Choroid plexus epithelial cell (primary cell): Measurements from ENCODE around the gene AXL.

Experiments used
- DNase-seq: peaks from one replicate; pipeline ENCODE4 v3.0.0-alpha.2; 2010; ENCODE audit warnings: low read depth
- H3K4me3 ChIP-seq: 2 replicates; pipeline ENCODE4 v1.5.1; 2011; ENCODE audit warnings: low read depth, mild to moderate bottlenecking, control low read depth, low read length, moderate library complexity
- TF ChIP-seq, protein P1 (sequence below): conservative IDR thresholded peaks from 2 replicates; pipeline ENCODE4 v1.5.1; 2011; ENCODE audit warnings: low read depth, mild to moderate bottlenecking, control low read depth, inconsistent platforms, low read length, moderate library complexity

The AXL gene

DNA sequence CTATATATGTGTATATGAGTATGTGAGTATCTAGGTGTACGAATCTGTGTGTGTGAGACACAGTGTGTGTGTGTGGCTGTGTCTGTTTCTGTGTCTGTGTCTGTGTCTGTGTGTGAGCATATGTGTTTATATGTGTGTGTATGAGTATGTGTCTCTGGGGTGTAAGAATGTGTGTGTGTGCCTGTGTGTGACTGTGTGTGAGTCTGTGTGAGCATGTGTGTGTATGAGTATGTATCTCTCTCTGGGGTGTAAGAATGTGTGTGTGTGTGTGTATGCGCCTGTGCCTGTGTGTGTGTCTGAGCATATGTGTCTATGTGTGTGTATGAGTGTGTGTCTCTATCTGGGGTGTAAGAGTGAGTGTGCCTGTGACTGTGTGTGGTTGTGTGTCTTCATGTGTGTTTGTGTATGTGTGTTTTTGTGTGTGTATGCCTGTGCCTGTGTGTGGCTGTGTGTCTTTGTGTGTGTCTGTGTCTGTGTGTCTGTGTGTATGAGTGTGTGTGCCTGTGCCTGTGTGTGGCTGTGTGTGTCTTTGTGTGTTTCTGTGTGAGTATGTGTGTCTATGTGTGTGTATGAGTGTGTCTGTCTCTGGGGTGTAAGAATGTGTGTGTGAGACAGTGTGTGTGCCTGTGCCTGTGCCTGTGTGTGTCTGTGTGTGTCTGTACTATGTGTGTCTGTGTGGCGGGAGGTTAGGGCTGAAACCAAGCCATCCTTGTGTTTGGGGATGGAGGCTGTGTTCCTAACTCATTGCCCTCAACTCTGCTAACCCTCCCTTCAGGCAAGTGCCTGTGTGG lies 11.2 kb downstream of the AXL start:
- TF ChIP-seq, protein P1, sequence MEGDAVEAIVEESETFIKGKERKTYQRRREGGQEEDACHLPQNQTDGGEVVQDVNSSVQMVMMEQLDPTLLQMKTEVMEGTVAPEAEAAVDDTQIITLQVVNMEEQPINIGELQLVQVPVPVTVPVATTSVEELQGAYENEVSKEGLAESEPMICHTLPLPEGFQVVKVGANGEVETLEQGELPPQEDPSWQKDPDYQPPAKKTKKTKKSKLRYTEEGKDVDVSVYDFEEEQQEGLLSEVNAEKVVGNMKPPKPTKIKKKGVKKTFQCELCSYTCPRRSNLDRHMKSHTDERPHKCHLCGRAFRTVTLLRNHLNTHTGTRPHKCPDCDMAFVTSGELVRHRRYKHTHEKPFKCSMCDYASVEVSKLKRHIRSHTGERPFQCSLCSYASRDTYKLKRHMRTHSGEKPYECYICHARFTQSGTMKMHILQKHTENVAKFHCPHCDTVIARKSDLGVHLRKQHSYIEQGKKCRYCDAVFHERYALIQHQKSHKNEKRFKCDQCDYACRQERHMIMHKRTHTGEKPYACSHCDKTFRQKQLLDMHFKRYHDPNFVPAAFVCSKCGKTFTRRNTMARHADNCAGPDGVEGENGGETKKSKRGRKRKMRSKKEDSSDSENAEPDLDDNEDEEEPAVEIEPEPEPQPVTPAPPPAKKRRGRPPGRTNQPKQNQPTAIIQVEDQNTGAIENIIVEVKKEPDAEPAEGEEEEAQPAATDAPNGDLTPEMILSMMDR, result no peak
- H3K4me3 ChIP-seq, result no peak overlapping the region
- no peak for DNase-seq

DNA sequence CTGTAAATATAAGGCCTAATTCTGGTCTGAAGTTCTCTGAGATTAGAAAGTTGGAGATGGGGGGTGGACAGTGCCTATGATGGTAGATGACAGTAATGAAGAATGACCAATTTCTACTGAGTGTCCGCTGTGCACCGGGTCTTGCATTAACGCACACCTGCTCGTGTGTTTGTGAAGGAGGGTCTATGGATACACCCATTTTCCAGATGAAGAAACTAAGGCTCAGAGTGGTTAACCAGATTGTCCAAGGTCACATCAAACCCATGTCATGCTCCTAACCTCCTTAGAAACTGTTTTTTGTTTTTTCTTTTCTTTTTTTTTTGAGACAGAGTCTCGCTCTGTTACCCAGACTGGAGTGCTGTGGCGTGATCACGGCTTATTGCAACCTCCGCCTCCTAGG lies 13.7 kb downstream of the AXL start:
- TF ChIP-seq, protein P1, result no peak
- DNase-seq, result no peak
- no peak overlapping the region for H3K4me3 ChIP-seq

DNA sequence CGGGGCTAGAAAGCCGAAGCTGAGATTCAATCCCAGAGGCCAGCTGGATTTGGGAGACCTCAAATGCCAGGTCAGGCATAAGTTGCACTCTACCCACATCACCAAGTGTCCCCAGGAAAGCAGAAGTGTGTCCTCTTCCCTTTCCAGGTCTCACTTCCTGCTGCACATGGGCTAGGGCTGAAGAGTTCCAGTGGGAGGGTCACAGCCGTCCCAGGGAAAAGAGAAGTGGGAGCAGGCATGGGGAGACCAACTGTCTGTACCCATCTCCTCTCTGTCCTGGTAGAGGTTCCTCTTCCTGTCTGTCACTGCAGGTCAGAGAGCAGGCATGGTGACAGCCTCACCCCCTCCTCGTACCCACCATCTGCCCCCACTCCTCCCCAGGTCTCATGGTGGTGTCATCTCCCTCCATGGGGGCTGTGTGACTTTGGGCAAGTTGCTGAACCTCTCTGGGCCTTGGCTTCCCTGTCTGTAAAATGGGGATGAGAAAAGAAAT lies 14.8 kb downstream of the AXL start:
- no peak overlapping the region for H3K4me3 ChIP-seq
- no peak for DNase-seq
- TF ChIP-seq, protein P1, result no peak

DNA sequence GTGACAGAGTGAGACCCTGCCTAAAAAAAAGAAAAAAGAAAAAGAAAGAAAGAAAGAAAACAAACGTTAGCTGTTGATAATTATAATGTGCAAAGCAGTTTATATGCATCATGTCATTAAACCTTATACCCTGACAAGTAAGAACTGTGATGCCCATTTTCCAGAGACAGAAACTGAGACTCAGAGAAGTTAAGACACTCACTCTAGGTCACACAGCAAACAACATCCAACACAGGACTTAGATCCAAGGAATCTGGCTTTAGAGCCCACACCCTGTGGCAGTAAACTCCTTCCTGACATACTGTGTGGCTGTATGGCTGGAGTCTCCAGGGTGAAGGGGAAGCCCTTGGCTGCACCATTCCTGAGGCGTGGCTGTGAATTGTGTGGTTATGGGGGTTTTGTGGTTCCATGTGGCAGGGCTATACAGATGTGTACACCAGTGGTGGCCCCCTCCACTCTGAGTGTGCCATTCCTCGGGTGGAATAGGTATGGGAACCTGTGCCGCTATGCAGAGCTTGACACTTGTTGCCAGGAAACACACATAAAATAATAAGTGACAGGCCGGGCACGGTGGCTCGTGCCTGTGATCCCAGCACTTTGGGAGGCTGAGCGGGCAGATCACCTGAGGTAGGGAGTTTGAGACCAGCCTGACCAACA lies 15.6 kb downstream of the AXL start:
- no peak for DNase-seq
- H3K4me3 ChIP-seq, result no peak overlapping the region
- TF ChIP-seq, protein P1, result no peak

DNA sequence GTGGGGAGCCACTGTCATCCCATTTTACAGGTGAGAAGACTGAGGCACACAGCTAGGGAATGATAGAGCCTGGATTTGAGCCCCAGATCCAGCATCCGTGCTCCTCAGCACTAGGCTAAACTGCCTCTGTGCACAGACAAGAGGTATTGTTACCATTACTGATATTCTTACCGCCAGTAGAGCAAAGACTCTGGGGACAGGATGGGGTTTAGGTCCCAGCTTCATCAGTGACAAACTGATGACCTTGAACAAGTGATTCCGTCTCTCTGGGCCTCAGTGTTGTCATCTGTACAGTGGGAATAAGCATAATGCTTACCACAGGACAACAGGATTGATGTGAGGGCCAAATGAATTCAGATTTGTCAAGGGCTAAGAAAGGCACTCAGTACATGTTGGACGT lies 16.5 kb downstream of the AXL start:
- DNase-seq, result no peak
- TF ChIP-seq, protein P1, result no peak
- no peak overlapping the region for H3K4me3 ChIP-seq

DNA sequence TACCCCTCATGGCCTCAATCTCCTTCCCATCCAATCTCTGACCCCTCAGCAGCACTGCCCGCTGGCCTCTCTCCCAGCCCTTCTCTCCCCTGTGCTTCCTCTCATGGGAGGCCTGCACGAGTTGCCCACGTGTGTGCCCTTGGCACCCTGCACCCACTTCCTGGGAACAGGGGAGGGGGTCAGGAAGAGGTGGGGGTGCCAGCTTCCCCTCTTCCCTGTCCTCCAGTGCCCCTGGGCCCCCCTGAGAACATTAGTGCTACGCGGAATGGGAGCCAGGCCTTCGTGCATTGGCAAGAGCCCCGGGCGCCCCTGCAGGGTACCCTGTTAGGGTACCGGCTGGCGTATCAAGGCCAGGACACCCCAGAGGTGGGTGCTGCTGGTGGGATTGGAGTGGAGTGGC lies 19.2 kb downstream of the AXL start:
- DNase-seq, result no peak
- TF ChIP-seq, protein P1, result no peak
- no peak overlapping the region for H3K4me3 ChIP-seq
